NCI-H1105 (cell line): ENCODE data around the gene RHOV.

Source experiments
- DNase-seq: peaks from one replicate; lab custom pipeline; 2025; lab: John Stamatoyannopoulos, UW

Gene RHOV, protein sequence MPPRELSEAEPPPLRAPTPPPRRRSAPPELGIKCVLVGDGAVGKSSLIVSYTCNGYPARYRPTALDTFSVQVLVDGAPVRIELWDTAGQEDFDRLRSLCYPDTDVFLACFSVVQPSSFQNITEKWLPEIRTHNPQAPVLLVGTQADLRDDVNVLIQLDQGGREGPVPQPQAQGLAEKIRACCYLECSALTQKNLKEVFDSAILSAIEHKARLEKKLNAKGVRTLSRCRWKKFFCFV

DNA sequence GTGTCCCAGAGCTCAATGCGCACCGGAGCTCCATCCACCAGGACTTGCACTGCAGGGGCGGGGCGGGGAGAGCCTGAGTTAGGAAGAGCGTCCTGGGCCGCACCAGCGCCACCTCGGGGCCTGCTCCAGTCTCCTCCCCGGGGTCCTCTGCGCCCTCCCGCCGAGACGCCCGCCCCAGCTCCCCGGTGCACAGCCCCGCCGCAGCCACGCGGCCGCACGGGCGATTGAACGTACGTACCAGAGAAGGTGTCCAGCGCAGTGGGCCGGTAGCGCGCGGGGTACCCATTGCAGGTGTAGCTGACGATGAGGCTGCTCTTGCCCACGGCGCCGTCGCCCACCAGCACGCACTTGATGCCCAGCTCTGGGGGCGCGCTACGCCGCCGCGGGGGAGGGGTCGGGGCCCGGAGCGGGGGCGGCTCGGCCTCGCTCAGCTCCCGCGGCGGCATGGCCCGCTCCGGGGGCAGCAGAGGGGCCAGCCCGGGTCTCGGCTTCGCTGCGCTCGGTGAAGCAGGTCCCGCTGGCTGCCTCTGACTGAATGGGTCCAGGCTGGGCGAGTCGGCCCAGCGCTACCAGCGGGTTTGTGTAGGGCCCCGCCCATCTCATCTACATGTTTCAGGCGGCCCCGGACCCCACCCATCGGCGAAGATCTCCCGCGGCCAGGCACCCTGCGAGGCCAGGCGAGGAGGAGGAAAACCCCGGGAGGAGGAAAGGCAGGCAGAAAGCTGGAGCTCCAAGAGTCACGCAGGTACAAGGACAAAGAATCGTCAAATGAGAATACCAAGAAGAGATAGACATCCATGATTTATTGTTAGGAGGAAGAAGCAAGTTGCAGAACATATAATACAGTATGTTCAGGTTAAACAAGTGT lies at the start of gene RHOV:
RHOV (minus strand) TSS at position 541 of the 868 bp plus-strand sequence; CDS start at position 446, 95 bp downstream.
- DNase-seq: peak; percentile 53

DNA sequence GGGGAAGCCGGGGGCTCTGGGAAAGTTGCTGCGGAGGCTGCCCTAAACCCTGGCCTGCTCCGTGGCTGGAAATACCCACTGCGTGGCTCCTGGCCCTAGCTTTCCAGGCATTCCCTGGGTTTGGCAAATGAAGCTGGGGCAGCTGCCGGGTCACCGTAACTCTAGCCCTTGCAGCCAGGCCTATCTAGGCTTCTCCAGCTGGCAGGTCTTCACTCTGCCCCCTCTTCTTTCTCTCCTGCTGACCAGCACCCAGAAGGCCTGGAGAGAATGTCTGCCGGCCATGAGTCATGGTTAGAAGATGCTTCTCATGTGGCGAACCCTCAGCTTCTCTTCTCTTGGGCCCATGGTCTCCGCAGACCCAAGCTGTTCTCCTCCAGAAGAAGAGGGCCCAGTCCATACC lies 49.5 kb upstream of the RHOV start:
- no peak for DNase-seq

DNA sequence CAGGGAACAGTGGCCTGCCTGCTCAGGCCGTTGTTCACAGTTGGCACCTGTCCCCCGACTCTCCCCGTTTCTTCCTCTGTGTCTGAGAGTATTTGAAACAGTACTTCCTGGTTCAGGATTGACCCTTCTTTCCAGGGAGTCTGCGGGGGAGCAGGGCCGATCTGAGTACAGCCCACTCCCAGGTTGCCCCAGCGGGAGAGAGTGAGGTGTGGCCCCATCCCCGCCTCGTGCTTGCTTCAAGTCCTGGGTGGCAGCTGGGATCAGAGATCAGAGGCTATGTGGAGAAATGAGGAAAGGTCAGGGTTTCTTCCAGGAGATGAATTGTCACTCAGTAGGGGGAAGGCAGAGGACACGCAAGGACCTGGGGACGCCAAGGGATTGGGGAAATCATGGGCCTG lies 48.6 kb upstream of the RHOV start:
- no peak for DNase-seq

DNA sequence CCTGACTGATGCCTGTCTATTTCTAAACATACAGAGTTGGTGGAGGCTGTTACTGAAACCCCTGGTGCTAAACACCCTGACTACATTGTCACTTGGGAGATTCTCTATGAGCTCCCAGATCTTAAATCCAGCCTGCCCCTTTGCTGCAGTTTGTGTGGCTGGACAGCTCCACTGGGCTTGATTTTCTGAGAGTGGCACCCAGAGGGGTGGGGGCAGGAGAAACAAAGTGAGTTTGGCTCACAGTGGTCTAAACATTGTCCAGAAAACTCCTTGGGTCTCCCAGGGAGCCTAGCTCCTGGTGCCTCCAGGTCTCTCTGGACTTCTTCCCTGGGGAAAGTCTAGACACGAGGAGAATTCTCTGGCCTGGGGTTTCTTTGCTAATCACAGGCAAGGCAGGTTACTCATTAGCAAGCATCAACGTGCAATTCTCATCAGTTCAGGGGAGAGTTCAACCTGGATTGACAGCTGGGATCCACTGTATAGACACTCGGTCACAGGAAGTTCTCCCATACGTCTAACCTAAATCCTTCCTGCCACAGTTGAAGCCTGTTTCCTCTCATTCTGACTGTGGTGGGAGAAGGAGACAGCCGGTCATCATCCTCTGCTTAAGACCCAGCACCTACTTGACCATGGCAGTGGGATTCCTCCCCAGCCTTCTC lies 48.0 kb upstream of the RHOV start:
- DNase-seq: no peak

DNA sequence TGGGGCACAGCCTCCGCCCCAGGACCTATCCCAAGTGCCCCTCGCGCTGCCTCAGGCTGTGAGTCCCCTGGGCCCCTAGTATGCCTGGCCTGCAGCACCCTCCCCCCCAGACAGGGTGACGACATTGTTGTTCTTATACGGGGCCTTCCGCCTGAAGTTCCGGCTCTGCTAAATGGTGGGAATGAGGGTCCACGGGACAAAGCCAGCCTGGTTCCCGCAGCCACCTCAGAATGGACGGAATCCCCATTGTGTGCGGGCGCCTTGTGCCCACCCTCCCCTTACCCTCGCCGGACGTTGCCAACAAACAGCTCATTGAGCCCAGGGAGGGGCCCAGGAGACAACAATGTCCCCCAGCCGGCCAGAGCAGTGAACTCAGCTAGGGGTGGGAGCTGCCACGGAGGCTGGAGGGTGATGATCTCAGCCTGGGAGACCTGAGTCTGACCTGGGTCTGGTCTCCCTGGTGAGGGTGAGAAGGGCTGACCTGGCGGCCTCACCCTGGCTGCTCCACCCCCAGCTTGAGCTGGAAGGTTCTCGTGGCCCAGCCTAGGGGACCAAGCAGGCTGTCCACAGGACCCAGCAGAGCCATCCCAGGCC lies 44.9 kb upstream of the RHOV start:
- no peak for DNase-seq

DNA sequence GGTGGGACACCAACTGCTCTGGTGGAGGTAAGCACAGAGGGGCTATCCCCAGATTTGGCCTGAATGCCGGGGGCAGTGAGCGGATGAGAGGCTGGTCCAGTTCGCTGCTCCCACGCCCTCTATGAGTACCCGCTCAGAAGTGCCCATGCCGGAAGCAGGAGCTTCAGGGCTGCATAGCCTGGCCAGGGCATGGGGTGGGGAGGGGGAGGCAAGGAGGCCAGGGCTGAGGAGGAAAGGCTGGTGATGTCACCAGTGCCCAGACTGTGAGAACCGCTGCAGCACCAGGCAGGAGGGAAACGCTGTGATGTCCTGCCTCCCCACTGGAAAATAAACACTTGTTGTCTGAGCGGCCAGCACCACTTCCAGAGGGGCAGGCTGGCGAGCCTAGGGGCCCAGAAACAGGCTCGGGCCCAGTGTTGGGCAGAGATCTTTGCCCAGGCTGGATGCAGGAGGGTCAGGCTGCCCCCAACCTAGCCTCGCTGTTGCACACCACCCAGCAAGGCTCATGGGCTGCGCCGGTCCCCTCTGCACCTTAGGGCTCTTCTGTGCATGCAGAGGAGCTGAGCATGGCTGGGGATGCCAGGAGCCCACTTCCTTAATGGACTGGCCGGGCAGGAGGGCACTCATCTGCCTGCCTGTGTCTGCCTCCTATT lies 44.2 kb upstream of the RHOV start:
- DNase-seq: no peak

DNA sequence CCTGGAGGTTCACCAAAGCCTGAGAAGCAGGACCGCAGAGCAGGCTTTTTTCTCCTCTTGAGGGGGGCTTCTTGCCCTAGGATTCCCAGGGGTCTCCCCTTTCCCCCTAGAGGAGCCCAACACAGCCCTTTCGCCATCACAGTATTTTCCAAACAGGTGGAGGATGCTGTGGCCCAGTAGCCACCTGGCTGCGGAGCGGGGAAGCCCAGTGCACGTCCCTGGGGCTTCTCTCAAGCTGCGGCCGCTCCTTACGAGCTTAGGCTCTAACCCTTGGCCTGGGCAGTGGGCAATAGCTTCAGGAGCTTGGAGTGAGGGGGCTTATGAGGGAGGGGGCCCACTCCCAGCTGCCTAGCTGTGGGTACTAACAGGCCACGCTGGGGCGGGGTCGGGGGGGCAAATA lies 43.6 kb upstream of the RHOV start:
- no peak for DNase-seq

DNA sequence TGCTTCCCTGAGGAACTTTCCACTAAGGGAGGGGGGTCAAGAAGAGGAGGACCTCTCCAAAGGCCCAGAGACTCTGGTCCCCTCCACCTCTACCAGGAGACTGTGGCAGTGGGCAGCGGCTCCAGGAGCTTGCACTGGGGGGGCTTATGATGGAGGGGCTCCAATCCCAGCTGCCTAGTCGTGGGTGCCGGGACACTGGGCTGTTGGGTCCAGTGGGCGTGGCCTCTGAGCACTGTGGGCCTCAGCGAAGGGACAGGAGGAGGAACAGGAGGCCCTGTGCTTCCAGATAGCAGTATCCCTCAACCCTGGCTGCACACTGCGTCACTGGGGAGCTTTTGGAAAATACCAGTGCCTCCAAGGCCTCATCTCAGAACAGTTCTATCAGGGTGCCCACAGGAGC lies 41.6 kb upstream of the RHOV start:
- no peak for DNase-seq

DNA sequence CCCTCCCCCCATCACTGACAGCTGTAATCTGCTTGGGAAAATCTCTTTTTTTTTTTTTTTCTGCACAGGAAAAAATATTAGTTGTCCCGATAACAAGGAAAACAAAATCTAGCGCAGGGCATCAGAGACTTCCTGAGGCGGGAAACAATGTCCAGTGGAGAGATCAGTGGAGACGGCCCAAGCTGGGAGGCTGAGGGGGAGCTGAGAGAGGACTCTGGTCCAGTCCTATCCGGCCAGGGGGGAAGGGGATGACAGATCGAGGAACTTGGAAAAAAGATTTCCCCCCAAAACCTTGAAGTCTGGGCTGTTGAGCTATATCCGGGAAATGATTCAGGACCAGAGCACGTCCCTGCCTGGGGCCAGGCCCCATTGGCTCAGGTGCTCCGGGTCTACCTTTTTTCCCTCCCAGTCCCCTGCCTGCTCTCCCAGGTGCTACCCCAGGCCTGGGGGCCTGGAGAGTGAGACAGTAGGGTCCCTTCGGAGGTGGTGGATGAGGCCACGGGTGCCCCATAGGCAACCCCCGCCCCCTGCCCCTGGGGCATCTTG lies 41.2 kb upstream of the RHOV start:
- no peak for DNase-seq

DNA sequence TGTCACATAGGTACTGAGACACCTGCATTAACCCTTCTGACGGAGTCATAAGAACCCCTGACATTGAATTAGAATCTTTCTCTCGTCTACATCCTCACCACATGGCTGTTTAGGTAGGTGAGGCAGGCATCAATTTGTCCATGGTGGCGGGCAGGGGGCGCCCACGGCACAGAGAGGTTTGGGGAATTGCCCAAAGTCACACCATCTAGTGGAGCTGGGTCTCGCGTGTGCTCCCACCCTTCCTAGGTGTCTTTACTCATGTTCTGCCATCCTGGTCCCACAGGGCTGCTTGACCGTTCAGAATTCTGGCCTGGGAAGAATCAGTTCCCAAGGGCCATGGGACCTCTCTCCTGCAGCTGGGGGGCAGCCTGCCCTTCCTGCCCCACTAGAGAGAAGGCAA lies 40.5 kb upstream of the RHOV start:
- DNase-seq: no peak

DNA sequence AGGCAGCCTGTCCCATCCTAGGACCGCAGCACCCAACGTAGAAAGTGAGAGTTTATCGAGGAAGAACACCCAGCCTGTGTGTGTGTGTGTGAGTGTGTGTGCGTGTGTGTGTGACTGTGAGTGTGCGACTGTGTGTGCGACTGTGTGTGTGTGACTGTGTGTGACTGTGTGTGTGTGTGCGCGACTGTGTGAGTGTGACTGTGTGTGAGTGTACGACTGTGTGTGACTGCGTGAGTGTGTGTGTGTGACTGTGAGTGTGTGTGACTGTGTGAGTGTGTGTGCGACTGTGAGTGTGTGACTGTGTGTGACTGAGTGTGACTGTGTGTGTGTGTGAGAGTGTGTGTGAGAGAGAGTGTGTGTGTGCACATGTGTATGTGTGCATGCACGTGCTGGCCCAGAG lies 40.0 kb upstream of the RHOV start:
- no peak for DNase-seq

DNA sequence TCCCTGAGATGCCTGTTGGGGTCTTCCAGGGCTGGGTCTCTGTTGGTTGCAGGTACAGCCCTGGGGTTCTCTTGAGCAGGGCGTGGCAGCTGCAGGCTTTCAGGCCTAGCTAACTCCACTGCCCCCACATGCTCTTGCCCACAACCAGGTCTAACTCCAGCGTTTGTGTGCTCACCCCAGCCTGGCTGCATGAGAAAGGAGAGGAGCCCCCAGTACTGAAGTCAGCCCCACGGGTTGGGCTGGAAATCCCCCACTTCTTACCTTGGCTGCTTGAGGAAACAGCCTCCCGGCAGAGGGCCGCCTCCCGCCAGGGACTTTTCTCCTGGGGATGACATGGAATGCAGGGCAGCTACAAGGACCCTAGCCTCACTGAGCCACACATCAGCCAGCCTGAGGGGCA lies 38.4 kb upstream of the RHOV start:
- DNase-seq: no peak

DNA sequence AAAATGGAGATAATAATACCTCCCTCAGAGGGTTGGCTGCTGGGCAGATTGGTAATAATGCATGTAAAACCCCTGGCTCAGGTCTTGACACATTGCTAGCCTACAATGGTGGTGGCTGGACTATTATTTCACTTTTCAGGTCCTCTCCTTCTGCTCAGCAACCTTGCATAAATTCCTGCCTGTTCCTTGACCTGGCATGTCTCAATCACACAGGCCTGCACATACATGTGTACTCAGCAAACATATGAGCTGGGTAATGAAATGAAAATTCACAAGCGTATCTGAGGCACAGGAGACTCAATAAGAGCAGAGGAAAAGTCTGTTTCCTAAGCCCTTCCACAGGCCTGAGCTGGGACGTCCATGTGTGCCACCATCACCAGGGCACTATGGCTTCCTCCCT lies 37.7 kb upstream of the RHOV start:
- no peak for DNase-seq

DNA sequence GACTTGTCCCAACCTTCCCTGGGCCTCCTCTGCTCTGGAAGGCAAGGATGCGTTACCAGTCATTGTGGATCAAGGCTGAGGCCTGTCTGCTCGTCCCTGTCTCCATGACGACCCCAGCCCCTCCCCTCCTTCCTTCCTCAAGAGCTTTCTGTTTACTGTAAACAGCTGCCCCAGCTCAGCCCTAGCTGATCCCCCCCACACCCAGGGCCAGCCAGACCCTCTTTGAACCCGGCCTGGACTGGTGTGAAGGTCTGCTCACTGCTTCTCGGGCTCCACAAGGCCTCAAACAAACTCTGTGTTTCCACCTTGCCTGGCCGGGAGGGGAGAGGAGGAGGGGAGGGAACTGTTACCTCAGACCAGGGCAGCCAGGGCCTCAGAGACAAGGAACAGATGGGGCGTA lies 37.1 kb upstream of the RHOV start:
- DNase-seq: no peak

DNA sequence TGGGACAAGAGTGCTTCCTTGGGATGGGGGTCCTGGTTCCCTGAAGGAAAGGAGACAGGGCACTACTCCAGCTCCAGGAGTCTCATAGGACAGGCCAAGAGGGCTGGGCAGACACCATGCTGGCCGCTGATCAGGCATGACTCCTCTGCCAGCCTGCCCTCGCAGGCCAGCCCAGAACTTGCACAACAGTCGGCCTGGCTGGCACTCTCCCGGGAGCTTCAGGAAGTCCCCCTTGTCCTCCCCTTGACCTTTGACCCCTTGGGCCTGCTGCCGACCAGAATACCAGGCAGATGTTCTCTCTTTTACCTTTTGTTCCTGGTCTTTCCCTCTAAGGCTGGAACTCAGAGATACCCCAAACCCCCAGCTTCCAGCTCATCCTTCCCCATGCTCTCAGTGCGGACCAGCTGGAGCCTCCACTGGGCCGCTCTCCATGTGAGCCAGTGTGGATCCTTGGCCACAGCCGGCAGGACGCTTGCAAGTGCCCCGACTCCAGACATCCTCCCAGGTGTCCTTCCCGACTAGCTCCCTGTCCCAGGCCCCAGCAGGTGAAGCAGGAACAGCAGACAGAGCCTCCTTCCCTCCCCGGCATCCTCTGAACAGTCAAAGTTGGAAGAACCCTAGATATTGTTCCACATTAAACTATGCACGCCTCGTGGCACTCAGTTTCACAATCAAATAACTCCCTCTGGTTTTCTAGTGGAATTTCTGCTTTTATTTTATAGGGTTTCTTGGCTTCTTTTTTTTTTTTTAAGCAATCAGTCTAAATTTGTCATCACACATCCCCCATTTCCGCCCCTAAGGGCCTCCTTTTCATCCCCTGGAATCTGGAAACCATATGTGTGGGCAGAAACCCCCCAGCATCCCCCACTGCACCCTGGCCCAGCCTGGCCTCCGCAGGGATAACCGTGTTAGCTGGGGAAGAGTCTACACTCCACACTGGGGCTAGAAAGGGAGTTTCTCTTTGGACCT lies 35.9 kb upstream of the RHOV start:
- DNase-seq: no peak

DNA sequence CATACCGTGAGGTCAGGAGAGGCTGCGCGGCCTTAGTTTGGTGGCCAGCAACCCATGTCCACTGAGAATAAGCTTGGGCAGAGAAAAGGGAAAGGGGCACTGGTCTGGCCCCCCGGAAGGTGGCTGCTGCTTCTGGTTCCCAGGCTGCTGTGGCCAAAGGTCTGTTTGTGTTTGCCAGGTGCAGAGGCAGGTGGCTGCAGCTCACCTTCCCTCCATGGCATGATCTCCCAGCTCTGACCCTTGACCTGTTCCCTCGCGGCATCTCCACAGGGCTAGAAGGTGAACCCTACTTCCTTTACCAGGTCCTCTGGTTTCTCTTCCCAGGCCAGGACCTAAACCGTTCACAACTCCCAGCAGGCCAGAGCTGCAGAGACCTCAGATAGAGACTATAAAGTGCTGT lies 34.1 kb upstream of the RHOV start:
- no peak for DNase-seq

DNA sequence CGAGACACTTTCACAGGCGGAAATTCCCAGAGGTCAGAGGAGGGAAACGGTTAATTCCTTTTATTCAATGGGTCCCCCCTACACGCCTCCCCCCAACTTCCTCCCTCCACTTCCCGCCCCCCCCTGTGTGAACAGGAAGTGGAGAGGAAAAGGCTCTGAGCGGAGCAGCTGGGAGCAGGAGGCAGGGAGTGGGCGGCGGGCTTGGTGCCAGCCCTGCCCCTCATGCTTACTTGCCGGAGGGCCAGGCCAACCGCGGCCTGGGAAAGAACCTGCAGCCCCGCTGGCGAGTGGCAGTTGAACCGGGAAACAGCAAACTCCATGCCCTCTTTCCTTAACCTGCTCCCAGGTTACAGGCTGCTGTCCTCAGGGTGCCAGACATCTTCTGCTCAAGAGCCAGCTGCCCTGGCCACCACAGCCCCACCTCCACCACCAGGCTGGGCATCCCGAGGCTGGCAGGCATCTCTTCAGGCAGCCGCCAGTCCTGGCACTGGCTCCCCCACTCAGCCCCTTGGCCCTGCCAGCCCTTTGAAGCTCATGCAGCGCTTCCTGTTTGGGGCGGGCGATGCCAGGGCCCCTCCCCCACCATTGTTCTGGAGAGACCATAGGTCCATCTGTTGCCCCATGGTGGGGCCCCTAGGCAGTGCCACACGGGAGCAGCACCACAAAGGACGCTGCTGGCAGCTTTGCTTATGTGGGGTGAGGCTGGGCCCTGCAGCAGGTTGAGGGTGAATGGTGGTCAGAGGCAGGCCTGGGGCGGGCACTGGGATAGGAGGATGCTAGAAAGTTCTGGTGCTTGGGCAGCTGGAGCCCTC lies 33.2 kb upstream of the RHOV start:
- peak; percentile 29 for DNase-seq

DNA sequence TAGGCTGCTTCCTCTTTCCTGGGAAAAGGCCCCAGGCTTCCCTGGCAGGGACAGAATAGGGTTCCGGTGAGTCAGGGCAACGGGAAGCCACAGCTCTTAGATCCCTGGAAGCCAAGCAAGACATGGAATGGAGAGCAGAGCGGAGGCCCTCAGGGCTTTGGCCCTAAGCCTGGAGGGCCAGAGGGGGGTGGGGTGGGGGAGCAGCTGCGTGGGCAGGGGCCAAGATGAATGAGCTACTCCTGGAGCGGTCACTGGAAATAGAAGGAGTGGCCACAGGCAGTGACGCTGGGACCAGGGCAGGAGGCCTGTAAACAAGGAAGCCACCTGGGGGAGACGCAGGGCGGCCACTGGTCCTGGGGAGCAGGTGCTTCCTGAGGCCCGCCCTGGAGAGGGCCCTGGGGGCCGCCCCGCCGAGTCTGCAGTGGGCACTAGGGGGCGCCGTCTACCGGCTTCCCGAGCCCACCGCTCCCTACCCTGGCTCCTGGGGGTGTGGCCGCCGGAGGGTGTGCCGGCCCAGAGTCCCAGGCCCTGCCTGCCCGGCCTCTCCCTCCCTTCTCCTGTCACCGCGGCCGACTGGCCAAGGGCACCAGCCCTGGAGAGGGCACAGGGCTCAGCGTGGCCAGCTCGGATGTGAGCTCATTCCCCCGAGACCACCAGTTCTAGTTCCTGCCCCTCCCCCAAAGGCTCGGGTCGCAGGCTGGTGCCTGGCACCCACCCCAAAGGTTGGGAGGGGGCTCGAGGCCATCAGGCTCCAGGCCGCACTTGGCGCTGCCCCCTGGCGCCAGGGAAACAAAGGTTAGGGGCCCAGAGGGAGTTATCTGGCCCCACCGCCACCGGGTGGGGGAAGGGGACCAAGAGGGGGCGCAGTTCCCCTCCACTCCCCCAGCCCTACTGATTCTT lies 32.3 kb upstream of the RHOV start:
- peak; percentile 58 for DNase-seq
